Endothelial cell of umbilical vein (primary cell): ENCODE data around the gene TPCN1. TPM values are rescaled to one million over a fixed set of nuclear protein-coding genes. Genes with fewer than 3 reads are reported as not detected.
A peak's percentile ranks its signal among the peaks of the same experiment; 100 is the strongest.

Experiments
- BruUV-seq: library from RNA; stranded (reverse); fragments of 400-500 nt; replicated peaks from 2 replicates; lab custom pipeline; 2021; lab: Mats Ljungman, UMichigan
- CTCF ChIA-PET: fragments of 300-600, 350-600 bp; sonication (Branson Sonifier 250); formaldehyde crosslinking; loops from one replicate; lab custom pipeline; 2021; ENCODE audit warnings: antibody characterized with exemption, inconsistent platforms; lab: Charles Lee
- POLR2A ChIA-PET: fragments of 300-600, 350-600 bp; sonication (Branson Sonifier 250); formaldehyde crosslinking; loops from one replicate; lab custom pipeline; 2021; ENCODE audit warnings: antibody characterized with exemption, inconsistent platforms; lab: Charles Lee
- DNase-seq: peaks from one replicate; pipeline ENCODE4 v3.0.0-alpha.2; 2011; ENCODE audit warnings: low read depth, low spot score
- FAIRE-seq: peaks from 2 replicates; lab custom pipeline; 2011; peaks lifted over from hg19 to GRCh38; lab: Jason Lieb, UNC
- H2AFZ ChIP-seq: 2 replicates; pipeline ENCODE4 v1.6.0; 2012; ENCODE audit warnings: low read depth, low read length, control low read depth, inconsistent platforms
- H3K27ac ChIP-seq: 2 replicates; pipeline ENCODE4 v1.5.1; 2011; ENCODE audit warnings: low read depth, mild to moderate bottlenecking, control low read depth, low read length, moderate library complexity; ENCODE audit not compliant: insufficient read depth
- H3K27me3 ChIP-seq, 2 experiments: 2 replicates each; pipeline versions ENCODE4 v1.6.0 to v1.6.1; 2011; ENCODE audit warnings: low read length in 2 of 2, mixed read lengths in 1 of 2; ENCODE audit not compliant: control insufficient read depth in 2 of 2, insufficient read depth in 2 of 2
- H3K36me3 ChIP-seq, 2 experiments: 2 replicates in 1 of 2; 3 replicates in 1 of 2; pipeline ENCODE4 v1.5.1; 2011; ENCODE audit warnings: low read length in 2 of 2, mild to moderate bottlenecking in 1 of 2, moderate library complexity in 1 of 2; ENCODE audit not compliant: control insufficient read depth in 2 of 2, insufficient read depth in 2 of 2; ENCODE audit errors: extremely low read depth in 1 of 2
- H3K4me1 ChIP-seq: 3 replicates; pipeline ENCODE4 v1.5.1; 2011; ENCODE audit warnings: mild to moderate bottlenecking, low read length; ENCODE audit not compliant: control insufficient read depth, insufficient read depth; ENCODE audit errors: extremely low read depth
- H3K4me2 ChIP-seq: 2 replicates; pipeline ENCODE4 v1.6.1; 2011; ENCODE audit warnings: low read length, control low read depth, mixed read lengths; ENCODE audit not compliant: insufficient read depth
- H3K4me3 ChIP-seq, 3 experiments: fragments of 200-600 bp in 1 of 3; sonication (generic), shearing (Covaris generic) in 1 of 3; replicated peaks in 1 of 3; 2 replicates each; pipeline ENCODE4 v1.5.1; 2011 to 2016; ENCODE audit warnings: control low read depth in 3 of 3, low read length in 3 of 3, mild to moderate bottlenecking in 2 of 3, inconsistent platforms in 1 of 3, low read depth in 1 of 3, moderate library complexity in 1 of 3; ENCODE audit not compliant: insufficient read depth in 1 of 3
- H3K79me2 ChIP-seq: 2 replicates; pipeline ENCODE4 v1.6.0; 2012; ENCODE audit warnings: low read length, inconsistent platforms; ENCODE audit not compliant: control insufficient read depth, insufficient read depth
- H3K9ac ChIP-seq: replicated peaks from 2 replicates; pipeline ENCODE3; 2011; ENCODE audit warnings: low read length, control low read depth; ENCODE audit not compliant: insufficient read depth; ENCODE audit errors: extremely low read depth
- H3K9me1 ChIP-seq: replicated peaks from 3 replicates; pipeline ENCODE4 v1.6.0; 2011; ENCODE audit warnings: mild to moderate bottlenecking, low read length; ENCODE audit not compliant: control insufficient read depth, insufficient read depth; ENCODE audit errors: extremely low read depth
- H3K9me3 ChIP-seq: replicated peaks from 2 replicates; pipeline ENCODE4 v1.5.1; 2012; ENCODE audit warnings: low read length, inconsistent platforms; ENCODE audit not compliant: control insufficient read depth, insufficient read depth
- H4K20me1 ChIP-seq: replicated peaks from 2 replicates; pipeline ENCODE3; 2011; ENCODE audit warnings: mild to moderate bottlenecking, low read length; ENCODE audit not compliant: control insufficient read depth, insufficient read depth; ENCODE audit errors: extremely low read depth
- EZH2 ChIP-seq: IDR thresholded peaks from 2 replicates; pipeline ENCODE4 v1.6.1; 2012; ENCODE audit warnings: borderline replicate concordance, low read depth, mild to moderate bottlenecking, moderate library complexity, low read length, inconsistent platforms; ENCODE audit not compliant: severe bottlenecking
- FOS ChIP-seq: IDR thresholded peaks from 2 replicates; pipeline ENCODE4 v1.6.1; 2011; ENCODE audit warnings: mild to moderate bottlenecking, low read length, moderate library complexity, borderline replicate concordance; ENCODE audit not compliant: insufficient read depth
- GATA2 ChIP-seq: IDR thresholded peaks from 2 replicates; pipeline ENCODE4 v1.7.0; 2011; ENCODE audit warnings: low read depth, mild to moderate bottlenecking, moderate library complexity, mixed read lengths, low read length; ENCODE audit not compliant: insufficient read length, insufficient read depth
- JUN ChIP-seq: IDR thresholded peaks from 2 replicates; pipeline ENCODE4 v1.6.1; 2011; ENCODE audit warnings: borderline replicate concordance, low read depth; ENCODE audit not compliant: insufficient read length, insufficient read depth
- MYC ChIP-seq: IDR thresholded peaks from one replicate; pipeline ENCODE4 v1.6.1; 2011; ENCODE audit warnings: mild to moderate bottlenecking, low read depth, low read length
- POLR2A ChIP-seq: IDR thresholded peaks from 2 replicates; pipeline ENCODE4 v1.6.1; 2012; ENCODE audit warnings: low read depth, mild to moderate bottlenecking, control low read depth, low read length
- POLR2AphosphoS5 ChIP-seq: IDR thresholded peaks from 2 replicates; pipeline ENCODE4 v1.6.1; 2012; ENCODE audit warnings: low read depth, mild to moderate bottlenecking, control low read depth, low read length, moderate library complexity; ENCODE audit not compliant: insufficient read depth
- dilution Hi-C: fragments of 300-500 bp; cut with MboI; formaldehyde crosslinking; loops from one replicate; pipeline ENCODE4 v1.15.0; 2019; ENCODE audit warnings: low sequenced_read_pairs; ENCODE audit not compliant: extremely low pct_ligation_motif_present
- intact Hi-C: fragments of 100-400 bp; cut with micrococcal nuclease; formaldehyde crosslinking; loops from one replicate; pipeline ENCODE4 v1.10.0; 2022
- polyA plus RNA-seq, 4 experiments: library from polyadenylated mRNA; depleted of rRNA in 3 of 4; stranded (reverse) in 3 of 4; unstranded in 1 of 4; fragments of >200 nt; gene quantifications; 2 replicates each; pipeline versions ENCODE4 v1.2.1 to v1.2.3, GENCODE V29; 2011 to 2012; ENCODE audit warnings: missing spikeins in 1 of 4
- total RNA-seq: library from RNA; stranded (reverse); gene quantifications from 2 replicates; pipeline ENCODE4 v1.2.3, GENCODE V29; 2021
- TF ChIP-seq, protein P1 (sequence below), 2 donors: IDR thresholded peaks; 1 replicate in 1 of 2; 2 replicates in 1 of 2; pipeline ENCODE4 v1.5.1; 2011; ENCODE audit warnings: low read length in 2 of 2, mild to moderate bottlenecking in 2 of 2, moderate library complexity in 2 of 2, control low read depth in 1 of 2, inconsistent platforms in 1 of 2, low read depth in 1 of 2; ENCODE audit not compliant: insufficient read depth in 1 of 2; ENCODE audit errors: extremely low read depth in 1 of 2

TPCN1 gene
- total and polyA plus RNA-seq, 2 donors (not counting 3 experiments of a cell fraction or from before 2014, with no cell fraction given), result 19.5 to 28.3 TPM

DNA sequence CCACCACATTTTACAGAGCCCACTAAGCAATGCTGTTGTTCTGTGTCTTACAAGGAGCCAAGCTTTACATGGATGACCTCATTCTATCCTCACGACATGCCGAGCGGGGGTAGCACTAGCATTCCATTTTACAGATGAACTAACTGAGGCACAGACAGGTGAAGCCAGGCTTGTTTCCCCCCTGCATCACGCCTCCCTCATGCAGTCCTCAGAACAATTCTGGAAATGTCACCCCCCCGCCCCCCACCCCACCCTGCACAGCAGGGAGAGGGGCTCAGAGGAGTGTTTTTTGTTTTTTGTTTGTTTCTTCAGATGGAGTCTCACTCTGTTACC, 112.1 kb downstream of the TPCN1 start:
- peak; percentile 8 for FAIRE-seq
- BruUV-seq, result no TSS peak
- no peak overlapping the region for H3K4me3 ChIP-seq
- dilution Hi-C loops, result no loop called here
- ChIA-PET CTCF (interaction anchor here (0.6 kb wide), 1 partner anchor 44 kb away, joined by 3 read pairs; no protein-coding TSS in a partner anchor), POLR2A (no interaction called here)
- no peak overlapping the region for H3K27ac ChIP-seq
- H3K79me2 ChIP-seq, result peaks cover 6% of the 10 kb centered on the region
- no peak for DNase-seq
- H2AFZ ChIP-seq, result no peak overlapping the region
- no peaks in the 10 kb centered on the region for H3K27me3 ChIP-seq
- no peak overlapping the region for H3K9ac ChIP-seq
- peaks cover 25% of the 10 kb centered on the region for H3K4me1 ChIP-seq
- no peaks in the 10 kb centered on the region for H4K20me1 ChIP-seq
- H3K36me3 ChIP-seq, result no peaks in the 10 kb centered on the region
- H3K9me1 ChIP-seq, result no peaks in the 10 kb centered on the region
- H3K4me2 ChIP-seq, result peak overlapping the region; percentile 5
- TF ChIP-seq MYC (no peak), EZH2 (no peak), GATA2 (no peak), JUN (peak; percentile 11), FOS (no peak), POLR2A (no peak), POLR2AphosphoS5 (no peak)
- TF ChIP-seq, protein P1, sequence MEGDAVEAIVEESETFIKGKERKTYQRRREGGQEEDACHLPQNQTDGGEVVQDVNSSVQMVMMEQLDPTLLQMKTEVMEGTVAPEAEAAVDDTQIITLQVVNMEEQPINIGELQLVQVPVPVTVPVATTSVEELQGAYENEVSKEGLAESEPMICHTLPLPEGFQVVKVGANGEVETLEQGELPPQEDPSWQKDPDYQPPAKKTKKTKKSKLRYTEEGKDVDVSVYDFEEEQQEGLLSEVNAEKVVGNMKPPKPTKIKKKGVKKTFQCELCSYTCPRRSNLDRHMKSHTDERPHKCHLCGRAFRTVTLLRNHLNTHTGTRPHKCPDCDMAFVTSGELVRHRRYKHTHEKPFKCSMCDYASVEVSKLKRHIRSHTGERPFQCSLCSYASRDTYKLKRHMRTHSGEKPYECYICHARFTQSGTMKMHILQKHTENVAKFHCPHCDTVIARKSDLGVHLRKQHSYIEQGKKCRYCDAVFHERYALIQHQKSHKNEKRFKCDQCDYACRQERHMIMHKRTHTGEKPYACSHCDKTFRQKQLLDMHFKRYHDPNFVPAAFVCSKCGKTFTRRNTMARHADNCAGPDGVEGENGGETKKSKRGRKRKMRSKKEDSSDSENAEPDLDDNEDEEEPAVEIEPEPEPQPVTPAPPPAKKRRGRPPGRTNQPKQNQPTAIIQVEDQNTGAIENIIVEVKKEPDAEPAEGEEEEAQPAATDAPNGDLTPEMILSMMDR (IDR thresholded peaks at IDR 0.05; ENCODE audit: extremely low read depth in 1 of 2, insufficient read depth in 1 of 2, low read depth in 1 of 2, low read length in 2 of 2), result no peak
- intact Hi-C loops, result loop anchor here (10.0 kb wide), 1 partner anchor 109 kb away; the partner anchor contains the start of gene TPCN1
- no peaks in the 10 kb centered on the region for H3K9me3 ChIP-seq
